Gastrocnemius medialis (tissue), 4 donors: Measurements from ENCODE around the gene GIGYF2.

Experiments used
- CTCF ChIP-seq, 5 experiments: fragments of 450-650 bp in 3 of 5; fragments of 200-600 bp in 2 of 5; sonication (generic) in 2 of 5; IDR thresholded peaks in 4 of 5; conservative IDR thresholded peaks in 1 of 5; 1 replicate in 4 of 5; 2 replicates in 1 of 5; pipeline ENCODE4 v1.5.1; 2016 to 2019; ENCODE audit warnings: antibody characterized with exemption in 5 of 5, mild to moderate bottlenecking in 3 of 5, moderate library complexity in 3 of 5
- POLR2A ChIP-seq, 2 donors: fragments of 450-650 bp; IDR thresholded peaks; one replicate each; pipeline ENCODE4 v1.6.1; 2017; ENCODE audit warnings: antibody characterized with exemption in 2 of 2, mild to moderate bottlenecking in 2 of 2, moderate library complexity in 2 of 2

DNA sequence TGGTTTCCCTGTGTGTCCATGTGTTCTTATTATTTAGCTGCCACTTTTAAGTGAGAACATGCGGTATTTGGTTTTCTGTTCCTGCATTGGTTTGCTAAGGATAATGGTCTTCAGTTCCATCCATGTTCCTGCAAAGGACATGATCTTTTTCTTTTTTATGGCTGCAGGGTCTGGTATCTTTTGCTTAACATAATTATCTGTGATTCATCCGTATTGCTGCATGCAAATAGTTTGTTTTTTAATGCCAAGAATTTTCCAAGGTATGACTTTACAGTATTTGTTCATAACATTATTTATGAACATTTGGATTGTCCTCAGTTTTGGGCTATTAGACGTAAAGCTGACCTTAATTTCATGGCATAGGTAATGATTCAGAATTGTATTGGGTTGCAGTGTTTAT lies 17.8 kb downstream of the GIGYF2 start:
- TF ChIP-seq CTCF (IDR thresholded peaks at IDR 0.05 in 4 of 5, conservative IDR thresholded peaks at IDR 0.05 in 1 of 5), result no peak
- TF ChIP-seq POLR2A (IDR thresholded peaks at IDR 0.05), result no peak
